Transverse colon (tissue), 4 donors: ENCODE results near the gene NUP50. TPM values are rescaled to one million over a fixed set of nuclear protein-coding genes. Genes with fewer than 3 reads are reported as not detected.

Experiments used
- DNase-seq: peaks from one replicate; pipeline ENCODE4 v3.0.0-alpha.2; 2019
- H3K27ac ChIP-seq, 4 donors: fragments of 200-600 bp; sonication (generic); 2 replicates each; pipeline ENCODE4 v1.5.1; 2016 to 2018; ENCODE audit warnings: inconsistent platforms in 4 of 4
- H3K27me3 ChIP-seq: fragments of 200-600 bp; sonication (generic); 2 replicates; pipeline ENCODE4 v1.5.1; 2017; ENCODE audit warnings: inconsistent platforms
- H3K36me3 ChIP-seq, 4 donors: fragments of 200-600 bp; sonication (generic); 2 replicates each; pipeline ENCODE4 v1.5.1; 2017 to 2019; ENCODE audit warnings: inconsistent platforms in 4 of 4
- H3K4me1 ChIP-seq, 4 donors: fragments of 200-600 bp; sonication (generic); 2 replicates each; pipeline ENCODE4 v1.5.1; 2017 to 2020; ENCODE audit warnings: inconsistent platforms in 4 of 4
- H3K4me3 ChIP-seq, 4 donors: fragments of 200-600 bp; sonication (generic); 1 replicate in 1 of 4; 2 replicates in 3 of 4; pipeline versions ENCODE4 v1.5.1 to v1.6.1; 2017 to 2019; ENCODE audit warnings: inconsistent platforms in 4 of 4
- H3K9me3 ChIP-seq, 2 donors: fragments of 200-600 bp; sonication (generic); 2 replicates each; pipeline ENCODE4 v1.5.1; 2017 to 2019; ENCODE audit warnings: inconsistent platforms in 2 of 2
- CTCF ChIP-seq, 5 experiments: fragments of 200-600 bp in 3 of 5; fragments of 450-650 bp in 2 of 5; sonication (generic) in 3 of 5; IDR thresholded peaks; 1 replicate in 2 of 5; 2 replicates in 3 of 5; pipeline ENCODE4 v1.5.1; 2016 to 2017; ENCODE audit warnings: antibody characterized with exemption in 5 of 5, inconsistent platforms in 3 of 5, mild to moderate bottlenecking in 2 of 5, moderate library complexity in 1 of 5
- EP300 ChIP-seq: sonication (generic); formaldehyde crosslinking; IDR thresholded peaks from one replicate; pipeline ENCODE4 v1.6.1; 2017; ENCODE audit warnings: antibody characterized with exemption, low read depth
- POLR2A ChIP-seq: fragments of 450-650 bp; IDR thresholded peaks from one replicate; pipeline ENCODE4 v1.6.1; 2016; ENCODE audit warnings: antibody characterized with exemption, mild to moderate bottlenecking, moderate library complexity
- POLR2AphosphoS5 ChIP-seq, 3 donors: sonication (generic); formaldehyde crosslinking; IDR thresholded peaks; one replicate each; pipeline ENCODE4 v1.6.1; 2016; ENCODE audit warnings: antibody characterized with exemption in 3 of 3
- WGBS, 2 donors: methylation state at CpG; one replicate each; pipeline ENCODE4 v1.1.5; 2018; ENCODE audit warnings: low coverage in 1 of 2; 5-methylcytosine and 5-hydroxymethylcytosine counted together
- in situ Hi-C, 4 donors: fragments of 200-750 bp; cut with MboI; loops; one replicate each; pipeline versions ENCODE4 v1.15.0 to v1.15.1; 2017; ENCODE audit warnings: low sequenced_read_pairs in 3 of 4, low pct_ligation_motif_present in 1 of 4, low pct_unique_long_range_greater_than_20kb in 1 of 4
- intact Hi-C: fragments of 100-400 bp; cut with DNase I; formaldehyde crosslinking; loops from one replicate; pipeline ENCODE4 v1.15.1; 2023; ENCODE audit warnings: low total_unique reads
- total RNA-seq, 4 donors: library from RNA; depleted of rRNA; stranded (reverse); fragments of >200 nt; gene quantifications; one replicate each; pipeline ENCODE4 v1.1.0, GENCODE V29; 2016

Gene NUP50, protein sequence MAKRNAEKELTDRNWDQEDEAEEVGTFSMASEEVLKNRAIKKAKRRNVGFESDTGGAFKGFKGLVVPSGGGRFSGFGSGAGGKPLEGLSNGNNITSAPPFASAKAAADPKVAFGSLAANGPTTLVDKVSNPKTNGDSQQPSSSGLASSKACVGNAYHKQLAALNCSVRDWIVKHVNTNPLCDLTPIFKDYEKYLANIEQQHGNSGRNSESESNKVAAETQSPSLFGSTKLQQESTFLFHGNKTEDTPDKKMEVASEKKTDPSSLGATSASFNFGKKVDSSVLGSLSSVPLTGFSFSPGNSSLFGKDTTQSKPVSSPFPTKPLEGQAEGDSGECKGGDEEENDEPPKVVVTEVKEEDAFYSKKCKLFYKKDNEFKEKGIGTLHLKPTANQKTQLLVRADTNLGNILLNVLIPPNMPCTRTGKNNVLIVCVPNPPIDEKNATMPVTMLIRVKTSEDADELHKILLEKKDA
- 100 to 1,000 TPM in 1 of 4 donors, 10 to 100 TPM in 3; 47.0 to 152 (median 73.5) TPM for total RNA-seq

- intact Hi-C loops (no loop called here), in situ Hi-C loops (loop anchor here in 1 of 4 donors (10.0 kb wide), 1 partner anchor 81 kb away; the partner anchor contains the start of gene KIAA0930)
- Histone ChIP-seq H3K4me1 (peaks cover 15 to 63% (median 54%) of the 10 kb centered on the region in 4 donors), H3K4me3 (peak within 1 kb of the TSS; percentile 82 to 100 (median 92)), H3K36me3 (peaks cover 0 to 7% (median 0%) of the 10 kb centered on the region in 4 donors), H3K9me3 (no peaks in the 10 kb centered on the region), H3K27me3 (no peaks in the 10 kb centered on the region), H3K27ac (peak within 1 kb of the TSS; percentile 93 to 97 (median 94))
- 0% methylated on average over 49 of the region's 100 CpGs; no CpG with 5 or more reads in 1 of the 2 donors for WGBS, 2 donors
- peak; percentile 97 for DNase-seq
- peak in 2 of 5 experiments; percentile 11 to 28 for TF ChIP-seq CTCF (IDR thresholded peaks at IDR 0.05)
- peak; percentile 86 for TF ChIP-seq POLR2A
- no peak for TF ChIP-seq EP300
- peak; percentile 88 to 92 (median 92) for TF ChIP-seq POLR2AphosphoS5 (IDR thresholded peaks at IDR 0.05)
Observed at GRCh38 chr22:45163451-45164269, at the start of gene NUP50. Gene NUP50, plus strand, starts transcription at chr22:45163925. Its CDS starts 4,253 bp downstream, at chr22:45168178.

DNA sequence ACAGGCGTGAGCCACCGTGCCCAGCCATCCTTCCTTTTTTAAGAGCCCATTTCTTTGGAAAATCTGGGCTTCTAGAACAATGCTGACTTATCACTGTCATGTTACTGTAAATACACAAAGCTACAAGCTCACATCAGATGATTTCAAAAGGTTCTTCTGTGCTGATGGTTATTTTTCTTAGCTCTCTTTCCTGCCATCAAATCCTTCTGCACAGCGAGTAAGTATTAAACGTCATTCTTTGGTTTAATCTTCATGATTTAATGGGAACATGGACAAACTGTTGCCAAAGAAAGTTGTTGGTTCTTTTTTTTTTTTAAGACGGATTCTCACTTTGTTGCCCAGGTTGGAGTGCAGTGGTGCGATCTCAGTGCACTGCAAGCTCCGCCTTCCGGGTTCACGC, 43.3 kb upstream of the NUP50 start:
- no peak overlapping the region for H3K4me3 ChIP-seq
- no peak for TF ChIP-seq POLR2A
- TF ChIP-seq EP300, result no peak
- no peak for TF ChIP-seq CTCF (IDR thresholded peaks at IDR 0.05)
- no peak for TF ChIP-seq POLR2AphosphoS5 (IDR thresholded peaks at IDR 0.05)
- no peak for DNase-seq
- no peaks in the 10 kb centered on the region for H3K9me3 ChIP-seq
- in situ Hi-C loops (no loop called here), intact Hi-C loops (no loop called here)
- H3K27me3 ChIP-seq, result no peaks in the 10 kb centered on the region
- H3K4me1 ChIP-seq, result no peaks in the 10 kb centered on the region
- H3K27ac ChIP-seq, result no peak overlapping the region
- WGBS, 2 donors, result 65 to 90% methylated on average over 2 to 9 of the region's 9 CpGs
- H3K36me3 ChIP-seq, result no peaks in the 10 kb centered on the region

DNA sequence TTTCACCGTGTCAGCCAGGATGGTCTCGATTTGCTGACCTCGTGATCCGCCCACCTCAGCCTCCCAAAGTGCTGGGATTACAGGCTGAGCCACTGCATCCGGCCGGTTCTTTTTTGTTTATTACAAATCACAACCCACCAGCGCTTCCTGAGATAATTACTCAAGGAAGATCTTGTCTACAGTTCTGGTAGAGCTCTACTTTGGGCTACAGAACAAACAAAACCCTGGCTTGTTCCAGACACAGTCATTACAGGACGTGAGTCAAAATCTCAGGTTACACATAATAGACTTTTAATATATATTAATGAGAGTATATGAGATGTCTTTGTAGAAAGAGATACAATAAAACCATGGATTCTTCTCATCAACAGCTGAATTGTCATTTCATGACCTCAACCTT, 42.8 kb upstream of the NUP50 start:
- WGBS, 2 donors, result 33 to 75% methylated on average over 1 to 8 of the region's 8 CpGs
- H3K9me3 ChIP-seq, result no peaks in the 10 kb centered on the region
- intact Hi-C loops, result no loop called here
- no peaks in the 10 kb centered on the region for H3K4me1 ChIP-seq
- in situ Hi-C loops, result no loop called here
- no peaks in the 10 kb centered on the region for H3K36me3 ChIP-seq
- no peak overlapping the region for H3K27ac ChIP-seq
- DNase-seq, result no peak
- H3K4me3 ChIP-seq, result no peak overlapping the region
- no peak for TF ChIP-seq CTCF (IDR thresholded peaks at IDR 0.05)
- no peaks in the 10 kb centered on the region for H3K27me3 ChIP-seq
